HUES64 (cell line): Measurements from ENCODE around the gene SMYD3.

Experiments
- H3K27ac ChIP-seq: 2 replicates; pipeline ENCODE4 v1.7.0; 2013; ENCODE audit warnings: low read depth, low read length, inconsistent platforms
- H3K27me3 ChIP-seq: 2 replicates; pipeline ENCODE4 v1.6.1; 2013; ENCODE audit warnings: mild to moderate bottlenecking, low read length; ENCODE audit not compliant: insufficient read depth
- H3K36me3 ChIP-seq: 2 replicates; pipeline ENCODE4 v1.6.1; 2013; ENCODE audit warnings: mild to moderate bottlenecking, low read length; ENCODE audit not compliant: insufficient read depth
- H3K4me1 ChIP-seq: 2 replicates; pipeline ENCODE4 v1.6.1; 2013; ENCODE audit warnings: mild to moderate bottlenecking, low read length, moderate library complexity; ENCODE audit not compliant: insufficient read depth
- H3K4me3 ChIP-seq: 2 replicates; pipeline ENCODE4 v1.5.1; 2013; ENCODE audit warnings: mild to moderate bottlenecking, low read length, moderate library complexity
- H3K9ac ChIP-seq: 2 replicates; pipeline ENCODE4 v1.6.1; 2013; ENCODE audit warnings: mild to moderate bottlenecking, low read depth, low read length
- H3K9me3 ChIP-seq: 2 replicates; pipeline ENCODE4 v1.6.1; 2013; ENCODE audit warnings: low read depth, low read length; ENCODE audit not compliant: insufficient read depth
- WGBS: fragments of 150-250, 120-280 bp; methylation state at CpG from one replicate; pipeline ENCODE4 v1.1.7; 2013; ENCODE audit warnings: missing lambda C conversion rate; 5-methylcytosine and 5-hydroxymethylcytosine counted together

Gene SMYD3

GRCh38 chr1:245842106-245842505, 665.0 kb downstream of the SMYD3 start:
- Histone ChIP-seq H3K4me3 (no peak overlapping the region), H3K27me3 (no peaks in the 10 kb centered on the region), H3K27ac (no peak overlapping the region), H3K36me3 (no peaks in the 10 kb centered on the region), H3K9me3 (no peaks in the 10 kb centered on the region), H3K9ac (no peak overlapping the region), H3K4me1 (peaks cover 7% of the 10 kb centered on the region)
- 98% methylated on average over 8 of the region's 8 CpGs for WGBS

GRCh38 chr1:245840971-245841370, 666.1 kb downstream of the SMYD3 start:
- 100% methylated on average over 1 of the region's 2 CpGs for WGBS

GRCh38 chr1:245837718-245838117, 669.4 kb downstream of the SMYD3 start:
- Histone ChIP-seq H3K27me3 (no peaks in the 10 kb centered on the region), H3K4me3 (no peak overlapping the region), H3K27ac (no peak overlapping the region), H3K9me3 (no peaks in the 10 kb centered on the region), H3K36me3 (no peaks in the 10 kb centered on the region), H3K4me1 (peaks cover 7% of the 10 kb centered on the region), H3K9ac (no peak overlapping the region)
- 77% methylated on average over 4 of the region's 5 CpGs for WGBS

More at GRCh38 chr1:245840971-245841370, 666.1 kb downstream of the SMYD3 start:
- no peak overlapping the region for H3K4me3 ChIP-seq
- peaks cover 7% of the 10 kb centered on the region for H3K4me1 ChIP-seq
- H3K36me3 ChIP-seq: no peaks in the 10 kb centered on the region
- H3K27me3 ChIP-seq: no peaks in the 10 kb centered on the region
- no peaks in the 10 kb centered on the region for H3K9me3 ChIP-seq
- no peak overlapping the region for H3K9ac ChIP-seq
- no peak overlapping the region for H3K27ac ChIP-seq

- Histone ChIP-seq H3K27me3 (no peaks in the 10 kb centered on the region), H3K27ac (no peak overlapping the region), H3K9me3 (no peaks in the 10 kb centered on the region), H3K4me1 (peaks cover 7% of the 10 kb centered on the region), H3K4me3 (no peak overlapping the region), H3K36me3 (no peaks in the 10 kb centered on the region), H3K9ac (no peak overlapping the region)
- 97% methylated on average over 6 of the region's 6 CpGs for WGBS
These were observed 671.7 kb downstream of the SMYD3 start for GRCh38 chr1:245835386-245835785.

DNA sequence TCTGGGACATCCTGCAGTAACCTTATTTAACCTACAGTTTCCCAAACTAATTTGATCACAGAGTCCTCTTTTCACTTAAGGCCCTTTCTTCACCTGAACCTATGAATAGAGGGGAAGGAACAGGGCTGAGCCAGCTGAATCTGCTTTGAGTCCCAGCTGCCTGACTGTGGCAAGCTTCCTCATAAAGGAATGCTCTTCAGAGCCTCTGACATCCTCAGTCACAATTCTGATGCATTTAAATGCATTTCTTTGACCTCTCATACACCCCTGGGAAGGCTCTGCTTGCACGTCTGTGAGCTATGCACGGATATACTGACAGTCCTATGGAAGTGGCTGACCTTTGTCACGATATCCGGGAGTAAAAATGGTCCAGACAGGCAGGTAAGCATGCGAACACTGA, 673.1 kb downstream of the SMYD3 start:
- no peak overlapping the region for H3K9ac ChIP-seq
- no peak overlapping the region for H3K4me3 ChIP-seq
- H3K27me3 ChIP-seq: no peaks in the 10 kb centered on the region
- peaks cover 7% of the 10 kb centered on the region for H3K4me1 ChIP-seq
- 94% methylated on average over 5 of the region's 5 CpGs for WGBS
- H3K9me3 ChIP-seq: no peaks in the 10 kb centered on the region
- H3K36me3 ChIP-seq: no peaks in the 10 kb centered on the region
- no peak overlapping the region for H3K27ac ChIP-seq

GRCh38 chr1:245832771-245833527, 674.1 kb downstream of the SMYD3 start:
- no peak overlapping the region for H3K9ac ChIP-seq
- no peaks in the 10 kb centered on the region for H3K9me3 ChIP-seq
- H3K27ac ChIP-seq: no peak overlapping the region
- WGBS: 93% methylated on average over 7 of the region's 7 CpGs
- H3K4me3 ChIP-seq: no peak overlapping the region
- no peaks in the 10 kb centered on the region for H3K36me3 ChIP-seq
- peaks cover 7% of the 10 kb centered on the region for H3K4me1 ChIP-seq
- no peaks in the 10 kb centered on the region for H3K27me3 ChIP-seq

DNA sequence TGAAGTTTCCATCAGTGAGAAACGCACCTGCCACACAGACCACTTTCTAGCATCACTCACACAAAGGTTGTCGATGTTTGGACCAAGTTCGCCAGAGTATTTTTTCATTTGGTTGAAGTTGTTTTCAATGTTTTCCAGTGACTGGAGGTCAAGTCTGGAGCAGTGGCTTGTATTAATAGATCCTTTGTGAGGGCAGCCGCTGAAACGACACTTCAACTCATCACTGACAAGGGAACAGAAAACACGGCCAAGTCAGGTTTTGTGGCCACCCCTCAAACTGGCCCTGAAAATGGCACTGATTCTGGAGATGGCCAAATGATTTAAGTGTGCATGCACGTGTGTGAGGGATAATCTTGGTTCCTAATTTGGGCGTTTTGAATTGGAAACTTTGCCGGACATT, 675.6 kb downstream of the SMYD3 start:
- Histone ChIP-seq H3K9ac (no peak overlapping the region), H3K4me1 (no peaks in the 10 kb centered on the region), H3K27me3 (no peaks in the 10 kb centered on the region), H3K27ac (no peak overlapping the region), H3K9me3 (no peaks in the 10 kb centered on the region), H3K4me3 (no peak overlapping the region), H3K36me3 (no peaks in the 10 kb centered on the region)
- 83% methylated on average over 9 of the region's 9 CpGs for WGBS

GRCh38 chr1:245829826-245830225, 677.3 kb downstream of the SMYD3 start:
- H3K9ac ChIP-seq: no peak overlapping the region
- H3K4me3 ChIP-seq: no peak overlapping the region
- no peak overlapping the region for H3K27ac ChIP-seq
- no peaks in the 10 kb centered on the region for H3K9me3 ChIP-seq
- H3K27me3 ChIP-seq: no peaks in the 10 kb centered on the region
- no peaks in the 10 kb centered on the region for H3K36me3 ChIP-seq
- H3K4me1 ChIP-seq: no peaks in the 10 kb centered on the region

GRCh38 chr1:245829194-245829593, 677.9 kb downstream of the SMYD3 start:
- no peaks in the 10 kb centered on the region for H3K36me3 ChIP-seq
- H3K4me3 ChIP-seq: no peak overlapping the region
- no peaks in the 10 kb centered on the region for H3K4me1 ChIP-seq
- no peak overlapping the region for H3K27ac ChIP-seq
- no peaks in the 10 kb centered on the region for H3K9me3 ChIP-seq
- WGBS: 100% methylated on average over 1 of the region's 3 CpGs
- H3K27me3 ChIP-seq: no peaks in the 10 kb centered on the region
- H3K9ac ChIP-seq: no peak overlapping the region

DNA sequence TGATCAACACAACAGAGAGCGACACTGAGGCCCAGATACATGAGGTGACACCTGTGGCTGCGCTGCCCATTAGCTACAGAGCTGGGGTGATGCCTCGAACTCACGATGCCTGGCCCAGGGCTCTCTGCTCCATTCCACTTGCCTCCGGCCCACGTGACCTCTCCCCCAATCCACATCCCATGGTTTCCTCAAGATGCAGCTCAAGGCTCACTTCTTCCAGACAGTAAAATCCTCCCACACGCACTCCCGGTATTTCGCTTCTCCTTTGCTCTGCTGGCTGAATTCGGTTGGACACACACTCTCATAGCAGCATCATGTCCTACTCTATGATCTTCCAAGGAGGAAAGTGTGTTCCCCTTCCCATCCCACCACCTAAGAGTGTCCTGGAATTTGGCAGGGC, 679.8 kb downstream of the SMYD3 start:
- no peaks in the 10 kb centered on the region for H3K27me3 ChIP-seq
- H3K9me3 ChIP-seq: no peaks in the 10 kb centered on the region
- H3K36me3 ChIP-seq: no peaks in the 10 kb centered on the region
- H3K27ac ChIP-seq: no peak overlapping the region
- H3K4me3 ChIP-seq: no peak overlapping the region
- no peak overlapping the region for H3K9ac ChIP-seq
- WGBS: 95% methylated on average over 10 of the region's 10 CpGs
- no peaks in the 10 kb centered on the region for H3K4me1 ChIP-seq

DNA sequence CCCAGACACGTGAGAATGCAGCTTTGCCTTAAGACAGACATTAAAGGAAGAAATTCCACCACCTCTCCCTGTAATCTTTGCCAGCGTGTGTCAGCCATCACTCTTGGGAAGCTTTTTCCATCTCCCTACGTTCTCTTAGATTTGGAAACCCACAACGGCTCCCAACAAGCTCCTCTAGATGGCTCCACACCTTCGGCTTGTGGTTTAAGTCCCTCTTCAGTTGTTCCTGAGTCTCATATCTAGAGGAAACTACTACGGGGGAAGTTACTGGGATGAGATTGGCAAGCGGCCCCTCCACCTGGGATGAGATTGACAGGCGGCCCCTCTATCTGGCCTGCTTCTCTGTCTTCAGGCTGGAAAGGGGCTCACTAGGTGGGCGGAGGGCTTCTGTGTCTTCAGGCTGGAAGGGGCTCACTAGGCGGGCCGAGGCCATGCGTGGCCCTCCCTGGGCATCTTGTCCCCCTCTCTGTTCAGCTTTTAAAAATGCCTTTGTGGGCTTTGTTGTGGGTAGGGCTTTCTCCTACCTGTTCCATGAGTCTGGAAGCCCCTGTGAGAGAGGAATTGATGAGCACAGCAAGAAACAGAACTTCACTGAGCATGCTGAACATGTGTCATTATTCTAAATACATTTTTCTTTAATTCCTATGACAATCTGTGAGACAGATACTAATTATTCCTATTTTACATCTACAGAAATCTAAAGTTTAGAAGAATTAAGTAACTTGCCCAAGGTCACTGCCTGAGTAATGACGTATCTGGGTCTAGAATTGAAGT, 681.8 kb downstream of the SMYD3 start:
- no peak overlapping the region for H3K4me3 ChIP-seq
- H3K27ac ChIP-seq: no peak overlapping the region
- H3K4me1 ChIP-seq: no peaks in the 10 kb centered on the region
- no peaks in the 10 kb centered on the region for H3K9me3 ChIP-seq
- no peaks in the 10 kb centered on the region for H3K27me3 ChIP-seq
- no peak overlapping the region for H3K9ac ChIP-seq
- no peaks in the 10 kb centered on the region for H3K36me3 ChIP-seq
- 90% methylated on average over 13 of the region's 13 CpGs for WGBS
